Endothelial cell (in vitro differentiated cells): ENCODE data around the gene CDHR5. TPM values are rescaled to one million over a fixed set of nuclear protein-coding genes. Genes with fewer than 3 reads are reported as not detected.
A peak's percentile ranks its signal among the peaks of the same experiment; 100 is the strongest.

Experiments
- DNase-seq: peaks from one replicate; pipeline ENCODE4 v3.0.0; 2021; ENCODE audit warnings: low spot score
- H3K27ac Mint-ChIP-seq: one replicate; pipeline ENCODE4 v1.8.0; 2021; ENCODE audit warnings: mixed read lengths, inconsistent platforms; ENCODE audit not compliant: unreplicated experiment
- H3K27me3 Mint-ChIP-seq: one replicate; pipeline ENCODE4 v1.8.0; 2021; ENCODE audit warnings: mild to moderate bottlenecking, moderate library complexity, mixed read lengths, inconsistent platforms; ENCODE audit not compliant: unreplicated experiment
- H3K36me3 Mint-ChIP-seq: one replicate; pipeline ENCODE4 v1.8.0; 2021; ENCODE audit warnings: mild to moderate bottlenecking, low read depth, mixed read lengths, inconsistent platforms; ENCODE audit not compliant: unreplicated experiment
- H3K4me1 Mint-ChIP-seq: one replicate; pipeline ENCODE4 v1.8.0; 2021; ENCODE audit warnings: mild to moderate bottlenecking, mixed read lengths, inconsistent platforms; ENCODE audit not compliant: unreplicated experiment
- H3K4me3 Mint-ChIP-seq: one replicate; pipeline ENCODE4 v1.8.0; 2021; ENCODE audit warnings: mild to moderate bottlenecking, mixed read lengths, inconsistent platforms; ENCODE audit not compliant: unreplicated experiment
- H3K9me3 Mint-ChIP-seq: one replicate; pipeline ENCODE4 v1.8.0; 2021; ENCODE audit warnings: mixed read lengths, inconsistent platforms; ENCODE audit not compliant: unreplicated experiment
- CTCF ChIP-seq: fragments of 200-600 bp; sonication (generic); IDR thresholded peaks from one replicate; pipeline ENCODE4 v1.5.0; 2021; ENCODE audit warnings: antibody characterized with exemption; ENCODE audit not compliant: unreplicated experiment
- total RNA-seq: library from RNA; stranded (reverse); fragmentation: NEBNext Ultra II Directional; extraction: Animal tissue kit (Norgen Biotek cat#: 25700); gene quantifications from one replicate; pipeline ENCODE4 v1.2.1, GENCODE V29; 2021; ENCODE audit not compliant: unreplicated experiment

Gene CDHR5
- total RNA-seq, 1 donor from 2014 or later, result not detected

GRCh38 chr11:627308-627576 lies 2.5 kb upstream of the CDHR5 start:
- DNase-seq, result no peak
- Mint-ChIP-seq H3K9me3 (no peaks in the 10 kb centered on the region), H3K36me3 (peaks cover 12% of the 10 kb centered on the region), H3K27me3 (peaks cover 23% of the 10 kb centered on the region), H3K4me3 (no peak overlapping the region), H3K4me1 (peaks cover 8% of the 10 kb centered on the region), H3K27ac (no peak overlapping the region)
- no peak for TF ChIP-seq CTCF

- no peak for TF ChIP-seq CTCF
- Mint-ChIP-seq H3K9me3 (no peaks in the 10 kb centered on the region), H3K27me3 (peaks cover 23% of the 10 kb centered on the region), H3K36me3 (peaks cover 12% of the 10 kb centered on the region), H3K4me3 (peak within 1 kb of the TSS; percentile 67), H3K4me1 (peaks cover 8% of the 10 kb centered on the region), H3K27ac (peak within 1 kb of the TSS; percentile 70)
- DNase-seq, result no peak
Measured at GRCh38 chr11:626475-627307, 1.9 kb upstream of the CDHR5 start, which contains the start of gene SCT. Gene SCT (minus strand): TSS chr11:627181. CDS start chr11:627143, 38 bp downstream.

GRCh38 chr11:625636-626268 lies 997 bp upstream of the CDHR5 start:
- H3K4me3 Mint-ChIP-seq, result no peak overlapping the region
- H3K27me3 Mint-ChIP-seq, result peaks cover 23% of the 10 kb centered on the region
- peaks cover 8% of the 10 kb centered on the region for H3K4me1 Mint-ChIP-seq
- no peak for DNase-seq
- no peaks in the 10 kb centered on the region for H3K9me3 Mint-ChIP-seq
- H3K27ac Mint-ChIP-seq, result no peak overlapping the region
- peaks cover 12% of the 10 kb centered on the region for H3K36me3 Mint-ChIP-seq
- TF ChIP-seq CTCF, result no peak

GRCh38 chr11:623999-624704 lies 603 bp downstream of the CDHR5 start:
- H3K36me3 Mint-ChIP-seq, result peaks cover 12% of the 10 kb centered on the region
- no peak overlapping the region for H3K4me3 Mint-ChIP-seq
- no peak overlapping the region for H3K27ac Mint-ChIP-seq
- H3K27me3 Mint-ChIP-seq, result peaks cover 24% of the 10 kb centered on the region
- DNase-seq, result no peak
- no peaks in the 10 kb centered on the region for H3K9me3 Mint-ChIP-seq
- no peak for TF ChIP-seq CTCF
- peaks cover 5% of the 10 kb centered on the region for H3K4me1 Mint-ChIP-seq
